H9 (cell line): Measurements from ENCODE around the gene COL8A1. TPM values are rescaled to one million over a fixed set of nuclear protein-coding genes. Genes with fewer than 3 reads are reported as not detected.

Source experiments
- DNase-seq: peaks from one replicate; pipeline ENCODE4 v3.0.0-alpha.2; 2017
- H2AFZ ChIP-seq: one replicate; pipeline ENCODE4 v1.6.1; 2013; ENCODE audit warnings: mild to moderate bottlenecking, low read length, control low read depth, moderate library complexity
- H2AK5ac ChIP-seq: 2 replicates; pipeline ENCODE4 v1.6.1; 2013; ENCODE audit warnings: low read length, control low read depth, mixed read lengths; ENCODE audit not compliant: insufficient read length
- H2BK120ac ChIP-seq: one replicate; pipeline ENCODE4 v1.6.1; 2013; ENCODE audit warnings: low read depth, mild to moderate bottlenecking, low read length, control low read depth, inconsistent platforms; ENCODE audit not compliant: poor library complexity, severe bottlenecking
- H2BK12ac ChIP-seq: 2 replicates; pipeline ENCODE4 v1.6.1; 2013; ENCODE audit warnings: low read length, control low read depth, mixed read lengths, low read depth; ENCODE audit not compliant: insufficient read length
- H2BK15ac ChIP-seq: 2 replicates; pipeline ENCODE4 v1.6.1; 2013; ENCODE audit warnings: low read depth, low read length, control low read depth
- H2BK20ac ChIP-seq: one replicate; pipeline ENCODE4 v1.6.1; 2013; ENCODE audit warnings: low read depth, mild to moderate bottlenecking, low read length, control low read depth, inconsistent platforms; ENCODE audit not compliant: poor library complexity, severe bottlenecking
- H2BK5ac ChIP-seq: 2 replicates; pipeline ENCODE4 v1.6.1; 2013; ENCODE audit warnings: low read length, control low read depth, mixed read lengths; ENCODE audit not compliant: insufficient read length
- H3K14ac ChIP-seq: 2 replicates; pipeline ENCODE4 v1.6.1; 2013; ENCODE audit warnings: low read length, control low read depth; ENCODE audit not compliant: insufficient read depth
- H3K18ac ChIP-seq: 2 replicates; pipeline ENCODE4 v1.6.1; 2013; ENCODE audit warnings: low read depth, mild to moderate bottlenecking, mixed read lengths, low read length, control low read depth; ENCODE audit not compliant: insufficient read length
- H3K23ac ChIP-seq: 2 replicates; pipeline ENCODE4 v1.6.1; 2013; ENCODE audit warnings: low read length, control low read depth, mixed read lengths, low read depth; ENCODE audit not compliant: insufficient read length
- H3K23me2 ChIP-seq: 2 replicates; pipeline ENCODE4 v1.6.1; 2013; ENCODE audit warnings: low read depth, mild to moderate bottlenecking, mixed read lengths, low read length, control low read depth; ENCODE audit not compliant: insufficient read length, poor library complexity, severe bottlenecking
- H3K27ac ChIP-seq: 2 replicates; pipeline ENCODE4 v1.5.1; 2013; ENCODE audit warnings: low read length, control low read depth, mixed read lengths, low read depth; ENCODE audit not compliant: insufficient read length
- H3K27me3 ChIP-seq: 2 replicates; pipeline ENCODE4 v1.6.1; 2013; ENCODE audit warnings: low read length, control low read depth, inconsistent platforms; ENCODE audit not compliant: insufficient read depth
- H3K4ac ChIP-seq: 2 replicates; pipeline ENCODE4 v1.6.1; 2013; ENCODE audit warnings: low read depth, mild to moderate bottlenecking, control low read depth, inconsistent platforms, low read length, moderate library complexity
- H3K4me1 ChIP-seq: 2 replicates; pipeline ENCODE4 v1.6.1; 2013; ENCODE audit warnings: low read length, control low read depth, inconsistent platforms; ENCODE audit not compliant: insufficient read depth
- H3K4me2 ChIP-seq: 2 replicates; pipeline ENCODE4 v1.6.1; 2013; ENCODE audit warnings: low read length, control low read depth, mixed read lengths; ENCODE audit not compliant: insufficient read length, insufficient read depth
- H3K56ac ChIP-seq: 2 replicates; pipeline ENCODE4 v1.6.1; 2013; ENCODE audit warnings: low read depth, mild to moderate bottlenecking, mixed read lengths, low read length, control low read depth; ENCODE audit not compliant: insufficient read length
- H3K79me1 ChIP-seq: 2 replicates; pipeline ENCODE4 v1.6.1; 2013; ENCODE audit warnings: low read depth, mild to moderate bottlenecking, moderate library complexity, low read length, control low read depth, inconsistent platforms; ENCODE audit not compliant: insufficient read depth, poor library complexity, severe bottlenecking
- H3K79me2 ChIP-seq: 2 replicates; pipeline ENCODE4 v1.6.1; 2013; ENCODE audit warnings: low read length, control low read depth, inconsistent platforms; ENCODE audit not compliant: insufficient read depth
- H3K9ac ChIP-seq: 2 replicates; pipeline ENCODE4 v1.6.1; 2013; ENCODE audit warnings: low read length, control low read depth, mixed read lengths; ENCODE audit not compliant: insufficient read length; ENCODE audit errors: extremely low read depth
- H3K9me3 ChIP-seq: one replicate; pipeline ENCODE4 v1.6.1; 2013; ENCODE audit warnings: low read depth, low read length, inconsistent platforms; ENCODE audit not compliant: control insufficient read depth
- H3T11ph ChIP-seq: one replicate; pipeline ENCODE4 v1.6.1; 2013; ENCODE audit warnings: mild to moderate bottlenecking, low read length, control low read depth, inconsistent platforms
- H4K20me1 ChIP-seq: one replicate; pipeline ENCODE4 v1.6.1; 2013; ENCODE audit not compliant: control insufficient read depth, insufficient read length, insufficient read depth
- H4K5ac ChIP-seq: 2 replicates; pipeline ENCODE4 v1.6.1; 2013; ENCODE audit warnings: low read depth, mild to moderate bottlenecking, mixed read lengths, low read length, control low read depth; ENCODE audit not compliant: insufficient read length
- H4K8ac ChIP-seq: replicated peaks from 2 replicates; pipeline ENCODE4 v1.6.1; 2013; ENCODE audit warnings: low read length, control low read depth, mixed read lengths, low read depth; ENCODE audit not compliant: insufficient read length
- H4K91ac ChIP-seq: 2 replicates; pipeline ENCODE4 v1.6.1; 2013; ENCODE audit warnings: low read depth, mild to moderate bottlenecking, moderate library complexity, mixed read lengths, low read length, control low read depth; ENCODE audit not compliant: insufficient read length
- H3K27ac Mint-ChIP-seq, 3 experiments: 2 replicates in 2 of 3; 3 replicates in 1 of 3; pipeline ENCODE4 v1.8.0; 2020 to 2021; ENCODE audit warnings: mixed read lengths in 3 of 3, mild to moderate bottlenecking in 1 of 3, moderate library complexity in 1 of 3
- H3K27me3 Mint-ChIP-seq: 2 replicates; pipeline ENCODE4 v1.8.0; 2021; ENCODE audit warnings: low read depth, mild to moderate bottlenecking, moderate library complexity, mixed read lengths
- H3K36me3 Mint-ChIP-seq, 3 experiments: 2 replicates in 2 of 3; 3 replicates in 1 of 3; pipeline ENCODE4 v1.8.0; 2020 to 2021; ENCODE audit warnings: low read depth in 3 of 3, mixed read lengths in 3 of 3; ENCODE audit not compliant: insufficient read depth in 1 of 3
- H3K4me1 Mint-ChIP-seq, 2 experiments: 2 replicates each; pipeline ENCODE4 v1.8.0; 2020; ENCODE audit warnings: mixed read lengths in 2 of 2
- H3K4me3 Mint-ChIP-seq, 2 experiments: 2 replicates in 1 of 2; 3 replicates in 1 of 2; pipeline ENCODE4 v1.8.0; 2020 to 2021; ENCODE audit warnings: mild to moderate bottlenecking in 2 of 2, mixed read lengths in 2 of 2, moderate library complexity in 1 of 2
- H3K9me3 Mint-ChIP-seq, 2 experiments: 2 replicates in 1 of 2; 3 replicates in 1 of 2; pipeline ENCODE4 v1.8.0; 2020; ENCODE audit warnings: mild to moderate bottlenecking in 2 of 2, mixed read lengths in 2 of 2, moderate library complexity in 1 of 2
- CTCF ChIP-seq: fragments of 200-600 bp; sonication (generic); conservative IDR thresholded peaks from 3 replicates; pipeline ENCODE4 v1.8.0; 2021; ENCODE audit warnings: antibody characterized with exemption, mild to moderate bottlenecking
- WGBS: extraction: QIAGEN DNeasy Blood & Tissue Kit; methylation state at CpG from one replicate; pipeline ENCODE4 v1.1.7; 2013; ENCODE audit warnings: missing lambda C conversion rate, low lambda C conversion rate, mixed read lengths; ENCODE audit not compliant: insufficient read length; ENCODE audit errors: extremely low coverage; 5-methylcytosine and 5-hydroxymethylcytosine counted together
- total RNA-seq: library from RNA; stranded (reverse); gene quantifications from 2 replicates; pipeline ENCODE4 v1.2.1, GENCODE V29; 2021

COL8A1 gene
- total RNA-seq, 1 experiment from 2014 or later, result 0.17 TPM

- Histone ChIP-seq H3K4me2 (no peak overlapping the region), H3K27me3 (no peaks in the 10 kb centered on the region), H3T11ph (no peak overlapping the region), H2AFZ (no peak overlapping the region), H3K79me2 (no peaks in the 10 kb centered on the region), H2BK20ac (no peak overlapping the region), H4K8ac (no peak overlapping the region), H4K5ac (no peak overlapping the region), H3K23ac (no peak overlapping the region), H3K79me1 (no peaks in the 10 kb centered on the region), H3K18ac (no peak overlapping the region), H2BK120ac (no peak overlapping the region), H3K4me1 (no peaks in the 10 kb centered on the region; the same call in 1 of the 2 replicates), H3K27ac (no peak overlapping the region), H3K4ac (no peak overlapping the region), H3K9me3 (no peaks in the 10 kb centered on the region), H4K20me1 (no peaks in the 10 kb centered on the region), H2AK5ac (no peak overlapping the region), H3K56ac (no peak overlapping the region), H3K9ac (no peak overlapping the region), H3K14ac (no peak overlapping the region), H2BK12ac (no peak overlapping the region), H4K91ac (no peak overlapping the region), H3K23me2 (no peaks in the 10 kb centered on the region), H2BK15ac (no peak overlapping the region), H2BK5ac (no peak overlapping the region)
- no peaks in the 10 kb centered on the region for H3K9me3 Mint-ChIP-seq
- TF ChIP-seq CTCF, result no peak
- DNase-seq, result no peak
- no peaks in the 10 kb centered on the region for H3K36me3 Mint-ChIP-seq
- H3K27ac Mint-ChIP-seq, result no peak overlapping the region
- no peaks in the 10 kb centered on the region for H3K27me3 Mint-ChIP-seq
- no CpG with 5 or more reads among the region's 5 CpGs for WGBS
- H3K4me1 Mint-ChIP-seq, result 0 out of 4 replicates have a peak, but pooled peaks cover 0 to 3% of the 10 kb centered on the region in 2 experiments
- H3K4me3 Mint-ChIP-seq, result no peak overlapping the region
Measured at GRCh38 chr3:99697250-99697649, 58.9 kb downstream of the COL8A1 start.
